Ishikawa (cell line): Measurements from ENCODE around the gene GRM7.

Experiments used
- CEBPB ChIP-seq: IDR thresholded peaks from 2 replicates; pipeline ENCODE4 v1.6.1; 2012
- CREB1 ChIP-seq: IDR thresholded peaks from 2 replicates; pipeline ENCODE4 v1.6.1; 2012; ENCODE audit warnings: low read depth
- EGR1 ChIP-seq: IDR thresholded peaks from 2 replicates; pipeline ENCODE4 v1.6.1; 2012
- EP300 ChIP-seq: IDR thresholded peaks from 2 replicates; pipeline ENCODE4 v1.6.1; 2012; ENCODE audit warnings: borderline replicate concordance
- FOXM1 ChIP-seq: IDR thresholded peaks from 2 replicates; pipeline ENCODE4 v1.6.1; 2012; ENCODE audit warnings: low read depth, borderline replicate concordance
- NFIC ChIP-seq: IDR thresholded peaks from 2 replicates; pipeline ENCODE4 v1.6.1; 2012
- RAD21 ChIP-seq: IDR thresholded peaks from 2 replicates; pipeline ENCODE4 v1.6.1; 2012; ENCODE audit warnings: low read depth
- TAF1 ChIP-seq: IDR thresholded peaks from 2 replicates; pipeline ENCODE4 v1.6.1; 2012; ENCODE audit warnings: low read depth, mild to moderate bottlenecking
- TEAD4 ChIP-seq: IDR thresholded peaks from 2 replicates; pipeline ENCODE4 v1.6.1; 2012
- YY1 ChIP-seq: IDR thresholded peaks from 2 replicates; pipeline ENCODE4 v1.6.1; 2012; ENCODE audit warnings: low read depth
- ZBTB7A ChIP-seq: IDR thresholded peaks from 2 replicates; pipeline ENCODE4 v1.6.1; 2012; ENCODE audit warnings: low read depth
- TF ChIP-seq, protein P1 (sequence below): IDR thresholded peaks from 2 replicates; pipeline ENCODE4 v1.6.1; 2012
- TF ChIP-seq, protein P2 (sequence below): IDR thresholded peaks from 2 replicates; pipeline ENCODE4 v1.6.1; 2012; ENCODE audit warnings: low read depth, mild to moderate bottlenecking

DNA sequence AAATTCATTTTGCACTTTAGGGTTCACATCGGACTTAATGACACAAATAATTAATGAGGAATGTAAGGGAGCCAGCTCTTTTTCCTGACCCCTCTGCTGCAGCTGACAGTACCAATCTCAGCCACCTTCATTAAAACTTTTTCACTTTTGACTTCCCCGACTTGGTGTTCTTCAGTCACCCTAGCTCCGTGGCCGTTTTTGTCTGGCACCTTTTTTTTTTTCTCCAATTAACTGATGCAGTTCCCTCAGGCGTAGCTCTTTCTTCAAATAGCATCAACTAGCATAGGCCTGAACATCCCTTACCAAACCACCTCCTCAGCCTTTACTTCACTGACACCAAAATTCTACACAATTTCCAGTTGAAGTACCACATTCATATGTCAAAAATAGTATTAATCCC lies 350.8 kb downstream of the GRM7 start:
- TF ChIP-seq NFIC, result no peak
- TF ChIP-seq, protein P1, sequence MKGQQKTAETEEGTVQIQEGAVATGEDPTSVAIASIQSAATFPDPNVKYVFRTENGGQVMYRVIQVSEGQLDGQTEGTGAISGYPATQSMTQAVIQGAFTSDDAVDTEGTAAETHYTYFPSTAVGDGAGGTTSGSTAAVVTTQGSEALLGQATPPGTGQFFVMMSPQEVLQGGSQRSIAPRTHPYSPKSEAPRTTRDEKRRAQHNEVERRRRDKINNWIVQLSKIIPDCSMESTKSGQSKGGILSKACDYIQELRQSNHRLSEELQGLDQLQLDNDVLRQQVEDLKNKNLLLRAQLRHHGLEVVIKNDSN, result no peak
- TF ChIP-seq, protein P2, sequence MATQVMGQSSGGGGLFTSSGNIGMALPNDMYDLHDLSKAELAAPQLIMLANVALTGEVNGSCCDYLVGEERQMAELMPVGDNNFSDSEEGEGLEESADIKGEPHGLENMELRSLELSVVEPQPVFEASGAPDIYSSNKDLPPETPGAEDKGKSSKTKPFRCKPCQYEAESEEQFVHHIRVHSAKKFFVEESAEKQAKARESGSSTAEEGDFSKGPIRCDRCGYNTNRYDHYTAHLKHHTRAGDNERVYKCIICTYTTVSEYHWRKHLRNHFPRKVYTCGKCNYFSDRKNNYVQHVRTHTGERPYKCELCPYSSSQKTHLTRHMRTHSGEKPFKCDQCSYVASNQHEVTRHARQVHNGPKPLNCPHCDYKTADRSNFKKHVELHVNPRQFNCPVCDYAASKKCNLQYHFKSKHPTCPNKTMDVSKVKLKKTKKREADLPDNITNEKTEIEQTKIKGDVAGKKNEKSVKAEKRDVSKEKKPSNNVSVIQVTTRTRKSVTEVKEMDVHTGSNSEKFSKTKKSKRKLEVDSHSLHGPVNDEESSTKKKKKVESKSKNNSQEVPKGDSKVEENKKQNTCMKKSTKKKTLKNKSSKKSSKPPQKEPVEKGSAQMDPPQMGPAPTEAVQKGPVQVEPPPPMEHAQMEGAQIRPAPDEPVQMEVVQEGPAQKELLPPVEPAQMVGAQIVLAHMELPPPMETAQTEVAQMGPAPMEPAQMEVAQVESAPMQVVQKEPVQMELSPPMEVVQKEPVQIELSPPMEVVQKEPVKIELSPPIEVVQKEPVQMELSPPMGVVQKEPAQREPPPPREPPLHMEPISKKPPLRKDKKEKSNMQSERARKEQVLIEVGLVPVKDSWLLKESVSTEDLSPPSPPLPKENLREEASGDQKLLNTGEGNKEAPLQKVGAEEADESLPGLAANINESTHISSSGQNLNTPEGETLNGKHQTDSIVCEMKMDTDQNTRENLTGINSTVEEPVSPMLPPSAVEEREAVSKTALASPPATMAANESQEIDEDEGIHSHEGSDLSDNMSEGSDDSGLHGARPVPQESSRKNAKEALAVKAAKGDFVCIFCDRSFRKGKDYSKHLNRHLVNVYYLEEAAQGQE, result no peak
- no peak for TF ChIP-seq FOXM1
- no peak for TF ChIP-seq YY1
- TF ChIP-seq RAD21, result no peak
- TF ChIP-seq TAF1, result no peak
- no peak for TF ChIP-seq EP300
- TF ChIP-seq TEAD4, result no peak
- TF ChIP-seq EGR1, result no peak
- no peak for TF ChIP-seq CEBPB
- no peak for TF ChIP-seq CREB1
- TF ChIP-seq ZBTB7A, result no peak
